Sigmoid colon (tissue), 7 donors: ENCODE results near the gene EIF4E. TPM values are rescaled to one million over a fixed set of nuclear protein-coding genes. Genes with fewer than 3 reads are reported as not detected.
"Not testable (repeated sequence)": the region's sequence is repeated elsewhere in the genome, so short reads cannot be mapped to it uniquely, and the experiment has no call there.

ENCODE experiments used
- DNase-seq: peaks from one replicate; pipeline ENCODE4 v3.0.0-alpha.2; 2019
- H3K27ac ChIP-seq, 4 donors: fragments of 200-600 bp; sonication (generic); one replicate each; pipeline ENCODE4 v1.5.1; 2016 to 2019; ENCODE audit warnings: mild to moderate bottlenecking in 1 of 4
- H3K27me3 ChIP-seq, 3 donors: fragments of 200-600 bp; sonication (generic); one replicate each; pipeline ENCODE4 v1.5.1; 2019; ENCODE audit warnings: mild to moderate bottlenecking in 1 of 3
- H3K36me3 ChIP-seq, 4 donors: fragments of 200-600 bp; sonication (generic); one replicate each; pipeline ENCODE4 v1.5.1; 2016 to 2019
- H3K4me1 ChIP-seq, 4 donors: fragments of 200-600 bp; sonication (generic); one replicate each; pipeline ENCODE4 v1.5.1; 2017 to 2019
- H3K4me3 ChIP-seq, 4 donors: fragments of 200-600 bp; sonication (generic); one replicate each; pipeline ENCODE4 v1.5.1; 2017 to 2019; ENCODE audit warnings: mild to moderate bottlenecking in 2 of 4, moderate library complexity in 1 of 4
- H3K9me3 ChIP-seq, 4 donors: fragments of 200-600 bp in 3 of 4; sonication (generic) in 3 of 4; one replicate each; pipeline versions ENCODE4 v1.5.1 to v1.6.1; 2013 to 2019
- EP300 ChIP-seq, 4 donors: sonication (generic); formaldehyde crosslinking; IDR thresholded peaks; one replicate each; pipeline ENCODE4 v1.6.1; 2017; ENCODE audit warnings: antibody characterized with exemption in 4 of 4
- POLR2A ChIP-seq, 2 donors: fragments of 450-650 bp; IDR thresholded peaks; one replicate each; pipeline ENCODE4 v1.6.1; 2016; ENCODE audit warnings: antibody characterized with exemption in 2 of 2, mild to moderate bottlenecking in 2 of 2, moderate library complexity in 2 of 2
- POLR2AphosphoS5 ChIP-seq, 4 donors: sonication (generic); formaldehyde crosslinking; IDR thresholded peaks; one replicate each; pipeline ENCODE4 v1.6.1; 2017; ENCODE audit warnings: antibody characterized with exemption in 4 of 4
- WGBS, 2 donors: extraction: QIAGEN DNeasy Blood & Tissue Kit; methylation state at CpG; one replicate each; pipeline ENCODE4 v1.1.7; 2013; 5-methylcytosine and 5-hydroxymethylcytosine counted together
- intact Hi-C: fragments of 100-400 bp; cut with DNase I; formaldehyde crosslinking; loops from one replicate; pipeline ENCODE4 v1.15.1; 2023
- polyA plus RNA-seq, 3 donors: library from polyadenylated mRNA; stranded (reverse); fragments of 200-250 nt; gene quantifications; one replicate each; pipeline ENCODE4 v1.2.3, GENCODE V29; 2013
- total RNA-seq, 4 donors: library from RNA; depleted of rRNA; stranded (reverse); fragments of >200 nt; gene quantifications; one replicate each; pipeline ENCODE4 v1.1.0, GENCODE V29; 2016
- TF ChIP-seq, protein P1 (sequence below), 4 experiments: fragments of 450-650 bp in 3 of 4; fragments of 200-600 bp in 1 of 4; IDR thresholded peaks; one replicate each; pipeline ENCODE4 v1.5.1; 2016 to 2019; ENCODE audit warnings: antibody characterized with exemption in 4 of 4, mild to moderate bottlenecking in 3 of 4, moderate library complexity in 2 of 4
- donor health status: healthy with polysubstance abuse.
- donor health status: Bipolar disorder and iron deficiency.
- donor health status: healthy.

EIF4E gene
- total and polyA plus RNA-seq, 7 donors, result 38.5 to 115 (median 74.5) TPM

DNA sequence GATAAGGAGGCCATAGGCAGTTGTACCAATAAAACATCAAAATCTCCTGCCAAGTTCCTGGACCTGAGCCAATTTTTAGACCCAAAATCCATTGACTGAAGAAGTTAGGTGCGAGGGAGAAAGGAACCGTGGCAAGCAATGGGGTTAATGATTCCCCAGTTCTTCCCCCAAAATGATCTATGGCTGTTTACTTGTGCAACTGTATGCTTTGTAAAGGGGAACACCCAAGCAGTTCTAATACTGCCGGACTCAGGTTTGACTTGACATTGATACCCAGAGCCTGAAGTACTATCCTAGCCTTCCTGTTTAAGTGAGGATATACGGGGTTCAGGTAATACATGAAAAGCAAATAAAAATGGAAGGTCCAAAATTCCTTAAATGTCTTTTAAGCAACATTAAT is 6.7 kb upstream of the EIF4E start:
- H3K27me3 ChIP-seq, result no peaks in the 10 kb centered on the region
- H3K27ac ChIP-seq, result no peak overlapping the region
- peaks cover 0 to under 1% (median 0%) of the 10 kb centered on the region in 4 donors for H3K4me1 ChIP-seq
- intact Hi-C loops, result no loop called here
- DNase-seq, result no peak
- no peak overlapping the region for H3K4me3 ChIP-seq
- H3K9me3 ChIP-seq, result no peaks in the 10 kb centered on the region
- TF ChIP-seq POLR2AphosphoS5 (IDR thresholded peaks at IDR 0.05), result no peak
- no peak for TF ChIP-seq POLR2A (IDR thresholded peaks at IDR 0.05)
- TF ChIP-seq EP300 (IDR thresholded peaks at IDR 0.05), result no peak
- TF ChIP-seq, protein P1, sequence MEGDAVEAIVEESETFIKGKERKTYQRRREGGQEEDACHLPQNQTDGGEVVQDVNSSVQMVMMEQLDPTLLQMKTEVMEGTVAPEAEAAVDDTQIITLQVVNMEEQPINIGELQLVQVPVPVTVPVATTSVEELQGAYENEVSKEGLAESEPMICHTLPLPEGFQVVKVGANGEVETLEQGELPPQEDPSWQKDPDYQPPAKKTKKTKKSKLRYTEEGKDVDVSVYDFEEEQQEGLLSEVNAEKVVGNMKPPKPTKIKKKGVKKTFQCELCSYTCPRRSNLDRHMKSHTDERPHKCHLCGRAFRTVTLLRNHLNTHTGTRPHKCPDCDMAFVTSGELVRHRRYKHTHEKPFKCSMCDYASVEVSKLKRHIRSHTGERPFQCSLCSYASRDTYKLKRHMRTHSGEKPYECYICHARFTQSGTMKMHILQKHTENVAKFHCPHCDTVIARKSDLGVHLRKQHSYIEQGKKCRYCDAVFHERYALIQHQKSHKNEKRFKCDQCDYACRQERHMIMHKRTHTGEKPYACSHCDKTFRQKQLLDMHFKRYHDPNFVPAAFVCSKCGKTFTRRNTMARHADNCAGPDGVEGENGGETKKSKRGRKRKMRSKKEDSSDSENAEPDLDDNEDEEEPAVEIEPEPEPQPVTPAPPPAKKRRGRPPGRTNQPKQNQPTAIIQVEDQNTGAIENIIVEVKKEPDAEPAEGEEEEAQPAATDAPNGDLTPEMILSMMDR (IDR thresholded peaks at IDR 0.05), result no peak
- no peaks in the 10 kb centered on the region for H3K36me3 ChIP-seq
- WGBS, 2 donors, result 52 to 86% methylated on average over 4 of the region's 4 CpGs

DNA sequence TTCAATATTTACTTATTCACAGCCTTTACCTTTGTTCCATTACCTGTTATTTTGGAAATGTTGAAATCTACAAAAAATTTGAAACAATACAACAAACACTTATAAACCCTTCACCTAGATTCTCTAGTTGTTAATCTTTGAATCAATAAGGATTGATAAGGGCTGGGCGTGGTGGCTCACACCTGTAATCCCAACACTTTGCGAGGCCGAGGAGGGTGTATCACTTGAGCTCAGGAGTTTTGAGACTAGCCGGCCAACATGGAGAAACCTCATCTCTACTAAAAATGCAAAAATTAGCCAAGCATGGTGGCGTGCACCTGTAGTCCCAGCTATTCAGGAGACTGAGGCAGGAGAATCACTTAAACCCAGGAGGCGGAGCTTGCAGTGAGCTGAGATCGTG is 5.9 kb upstream of the EIF4E start:
- H3K9me3 ChIP-seq, H3K4me3 ChIP-seq, DNase-seq, H3K36me3 ChIP-seq, H3K27ac ChIP-seq, intact Hi-C loops, H3K27me3 ChIP-seq, H3K4me1 ChIP-seq: not testable (repeated sequence)
- WGBS, 2 donors, result 39 to 78% methylated on average over 7 of the region's 7 CpGs

DNA sequence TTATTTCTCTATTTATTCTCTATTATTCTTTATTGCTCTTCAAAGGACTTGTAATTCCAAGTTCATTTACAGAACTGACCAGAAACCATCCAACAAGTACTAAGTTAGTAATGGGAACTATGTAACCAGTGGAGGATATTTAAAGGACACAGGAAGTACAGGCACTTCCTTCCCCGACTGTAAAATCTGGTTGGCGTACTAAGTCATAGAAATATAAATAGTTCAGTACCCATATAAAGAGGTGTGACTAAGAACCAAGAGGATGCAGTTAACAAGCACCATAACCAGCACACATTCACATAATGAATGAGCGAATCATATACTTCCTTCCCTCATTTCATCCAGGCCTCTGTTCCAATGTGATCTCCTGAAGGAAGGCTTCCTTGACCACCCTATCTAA is 3.6 kb upstream of the EIF4E start:
- H3K9me3 ChIP-seq, result no peaks in the 10 kb centered on the region
- H3K36me3 ChIP-seq, result no peaks in the 10 kb centered on the region
- H3K4me3 ChIP-seq, result no peak overlapping the region
- peaks cover 0 to 15% (median 10%) of the 10 kb centered on the region in 4 donors for H3K4me1 ChIP-seq
- no peak for DNase-seq
- no peak overlapping the region for H3K27ac ChIP-seq
- no peaks in the 10 kb centered on the region for H3K27me3 ChIP-seq
- WGBS, 2 donors, result 9 to 16% methylated on average over 3 of the region's 3 CpGs
- intact Hi-C loops, result no loop called here
- TF ChIP-seq POLR2A (IDR thresholded peaks at IDR 0.05), result no peak
- TF ChIP-seq EP300 (IDR thresholded peaks at IDR 0.05), result no peak
- TF ChIP-seq POLR2AphosphoS5 (IDR thresholded peaks at IDR 0.05), result no peak
- TF ChIP-seq, protein P1 (IDR thresholded peaks at IDR 0.05), result no peak

DNA sequence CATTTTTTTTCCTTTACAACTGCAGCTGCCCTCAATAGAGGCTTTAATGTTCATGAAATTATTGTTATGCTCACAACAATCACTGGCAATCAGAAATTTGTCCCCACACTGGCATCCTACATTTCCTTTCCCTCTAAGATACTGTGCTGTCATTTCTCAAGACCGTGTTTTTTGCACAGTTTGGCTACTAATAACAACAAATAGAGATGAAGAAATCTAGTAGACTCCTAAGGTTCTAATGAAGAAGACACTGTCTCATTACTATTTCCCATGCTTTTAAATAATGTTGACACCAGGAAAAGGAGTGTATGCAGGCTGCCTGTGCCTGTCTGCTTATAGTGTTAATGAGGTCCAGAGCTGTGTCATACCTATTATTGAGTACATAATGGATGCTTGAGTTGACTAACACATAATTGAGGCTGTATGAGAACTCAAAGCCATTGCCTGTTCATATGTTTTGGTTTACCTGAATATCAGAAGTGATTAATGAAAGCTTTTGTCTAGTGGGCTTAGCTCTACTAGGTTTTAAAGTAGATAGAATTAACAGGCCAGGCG is 1.5 kb upstream of the EIF4E start:
- DNase-seq, result no peak
- TF ChIP-seq, protein P1 (IDR thresholded peaks at IDR 0.05), result no peak
- TF ChIP-seq POLR2AphosphoS5 (IDR thresholded peaks at IDR 0.05), result no peak
- TF ChIP-seq EP300 (IDR thresholded peaks at IDR 0.05), result no peak
- TF ChIP-seq POLR2A (IDR thresholded peaks at IDR 0.05), result no peak
- H3K36me3 ChIP-seq, result peaks cover 0 to 4% (median 0%) of the 10 kb centered on the region in 4 donors
- 74 to 86% methylated on average over 2 of the region's 2 CpGs for WGBS, 2 donors
- H3K4me3 ChIP-seq, result peak overlapping the region in 2 of 4 donors; percentile 95 to 98
- H3K9me3 ChIP-seq, result no peaks in the 10 kb centered on the region
- H3K4me1 ChIP-seq, result peaks cover 0 to 30% (median 22%) of the 10 kb centered on the region in 4 donors
- H3K27me3 ChIP-seq, result no peaks in the 10 kb centered on the region
- intact Hi-C loops, result no loop called here
- H3K27ac ChIP-seq, result peak overlapping the region; percentile 88 to 98 (median 95)

DNA sequence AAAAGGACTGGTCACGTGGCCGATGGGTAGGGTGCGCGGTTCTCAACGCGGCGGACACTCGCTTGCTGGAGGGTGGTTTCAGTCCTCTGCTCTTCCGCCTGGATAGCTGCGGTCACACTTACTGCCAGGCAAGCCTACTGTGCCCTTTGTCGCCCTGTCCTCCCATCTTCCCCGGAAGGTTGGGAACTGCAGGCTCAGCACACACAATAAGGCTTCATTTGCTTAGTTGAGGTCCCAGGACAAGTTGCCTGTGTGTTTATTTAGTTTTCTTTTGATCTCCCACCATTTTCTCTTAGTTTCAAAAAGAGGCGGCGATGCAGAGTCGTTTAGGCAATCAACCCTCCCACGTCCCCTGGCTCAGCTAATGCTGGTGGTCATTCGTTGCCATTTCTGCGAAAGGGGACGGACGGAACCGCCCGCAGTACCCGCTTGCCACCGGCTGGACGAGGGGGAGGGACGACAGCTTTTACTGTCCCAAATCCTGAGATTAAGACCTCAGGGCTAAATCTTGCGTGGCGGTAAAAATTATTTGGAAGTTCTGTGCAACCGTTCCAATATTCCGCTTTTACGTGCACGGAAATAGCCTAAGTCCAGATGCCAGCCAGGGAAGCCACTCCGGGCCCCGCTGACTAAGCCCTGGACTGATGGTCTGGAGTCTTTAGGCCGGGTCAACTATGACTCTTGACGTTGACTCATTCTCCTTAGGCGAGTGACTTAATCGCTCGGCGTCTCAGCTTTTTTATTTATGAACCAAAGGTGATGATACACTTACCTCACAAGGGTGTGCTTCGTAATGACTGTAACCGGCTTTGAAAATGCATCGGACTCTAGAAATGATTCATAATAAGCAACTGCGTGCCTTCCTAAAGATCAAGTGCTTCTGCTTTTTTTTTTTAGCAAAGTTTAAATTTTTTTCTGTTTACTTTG is 671 bp upstream of the EIF4E start:
- Histone ChIP-seq H3K27ac (peak overlapping the region; percentile 88 to 98 (median 95)), H3K9me3 (no peaks in the 10 kb centered on the region), H3K4me1 (peaks cover 0 to 30% (median 22%) of the 10 kb centered on the region in 4 donors), H3K27me3 (no peaks in the 10 kb centered on the region), H3K4me3 (peak overlapping the region; percentile 59 to 98 (median 96)), H3K36me3 (peaks cover 0 to 4% (median 0%) of the 10 kb centered on the region in 4 donors)
- peak; percentile 84 for DNase-seq
- intact Hi-C loops, result loop anchor here (2.0 to 10.0 kb wide), 6 partner anchors 65 to 965 kb away; partner anchors contain the start of genes LAMTOR3, METAP1, RAP1GDS1 and TSPAN5
- TF ChIP-seq POLR2A (IDR thresholded peaks at IDR 0.05) (peak in 1 of 2 donors; percentile 59), POLR2AphosphoS5 (IDR thresholded peaks at IDR 0.05) (peak; percentile 4 to 79 (median 66)), EP300 (IDR thresholded peaks at IDR 0.05) (peak in 1 of 4 donors; percentile 20)
- TF ChIP-seq, protein P1 (IDR thresholded peaks at IDR 0.05), result peak in 3 of 4 experiments; percentile 15 to 46 (median 25)
- 5 to 7% methylated on average over 44 of the region's 44 CpGs for WGBS, 2 donors
